ENCODE measurements around the gene LEMD2.

DNA sequence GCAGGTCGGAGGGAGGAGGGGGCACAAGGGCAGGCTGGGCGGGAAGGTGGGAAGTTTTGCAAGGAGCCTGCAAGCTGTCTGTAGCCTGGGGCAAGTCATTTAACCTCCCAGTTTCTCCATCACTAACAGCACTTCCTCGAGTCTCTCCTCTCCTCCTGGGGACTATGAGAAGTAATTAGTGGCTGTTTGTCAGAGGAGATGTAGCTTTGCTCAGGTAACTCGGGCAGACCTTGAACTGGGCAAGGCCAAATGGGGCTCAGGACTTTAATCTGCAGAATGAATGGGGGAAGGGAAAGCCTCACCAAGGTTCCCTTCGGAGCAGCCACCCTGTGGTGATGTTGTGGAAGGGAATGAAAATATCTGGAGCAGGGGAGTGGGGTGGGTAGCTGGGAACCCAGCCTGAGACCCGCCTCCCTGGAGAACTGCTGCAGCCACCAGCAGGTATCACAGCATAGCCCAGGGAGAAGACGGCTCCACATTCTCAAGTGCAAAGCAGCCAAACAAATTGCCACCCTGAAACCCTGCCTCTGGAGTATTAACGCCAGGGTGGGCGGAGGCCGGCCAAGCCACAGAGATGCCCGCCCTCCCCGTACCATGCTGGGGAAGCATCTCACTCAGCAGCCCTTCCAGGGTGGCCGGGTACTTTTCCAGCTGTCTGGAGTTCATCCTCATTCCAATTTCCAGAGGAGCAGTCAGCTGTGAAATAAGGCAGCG, 6.1 kb upstream of the LEMD2 start:
- TF ChIP-seq, protein P1, sequence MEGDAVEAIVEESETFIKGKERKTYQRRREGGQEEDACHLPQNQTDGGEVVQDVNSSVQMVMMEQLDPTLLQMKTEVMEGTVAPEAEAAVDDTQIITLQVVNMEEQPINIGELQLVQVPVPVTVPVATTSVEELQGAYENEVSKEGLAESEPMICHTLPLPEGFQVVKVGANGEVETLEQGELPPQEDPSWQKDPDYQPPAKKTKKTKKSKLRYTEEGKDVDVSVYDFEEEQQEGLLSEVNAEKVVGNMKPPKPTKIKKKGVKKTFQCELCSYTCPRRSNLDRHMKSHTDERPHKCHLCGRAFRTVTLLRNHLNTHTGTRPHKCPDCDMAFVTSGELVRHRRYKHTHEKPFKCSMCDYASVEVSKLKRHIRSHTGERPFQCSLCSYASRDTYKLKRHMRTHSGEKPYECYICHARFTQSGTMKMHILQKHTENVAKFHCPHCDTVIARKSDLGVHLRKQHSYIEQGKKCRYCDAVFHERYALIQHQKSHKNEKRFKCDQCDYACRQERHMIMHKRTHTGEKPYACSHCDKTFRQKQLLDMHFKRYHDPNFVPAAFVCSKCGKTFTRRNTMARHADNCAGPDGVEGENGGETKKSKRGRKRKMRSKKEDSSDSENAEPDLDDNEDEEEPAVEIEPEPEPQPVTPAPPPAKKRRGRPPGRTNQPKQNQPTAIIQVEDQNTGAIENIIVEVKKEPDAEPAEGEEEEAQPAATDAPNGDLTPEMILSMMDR (conservative IDR thresholded peaks at IDR 0.05) = no peak
- no peak for TF ChIP-seq EZH2 (IDR thresholded peaks at IDR 0.05; ENCODE audit: low read depth)

Data from PC-9 (cell line).